Liver (tissue), 9 donors: ENCODE measurements around the gene FBXO31. TPM values are rescaled to one million over a fixed set of nuclear protein-coding genes. Genes with fewer than 3 reads are reported as not detected.

Experiments
- DNase-seq: peaks from one replicate; pipeline ENCODE4 v3.0.0-alpha.2; 2017; ENCODE audit warnings: low spot score
- H3K27ac ChIP-seq, 2 donors: one replicate each; pipeline ENCODE4 v1.7.0; 2013; ENCODE audit warnings: inconsistent platforms in 2 of 2, low read length in 2 of 2, control low read depth in 1 of 2, low read depth in 1 of 2, mild to moderate bottlenecking in 1 of 2
- H3K27me3 ChIP-seq, 4 donors: one replicate each; pipeline versions ENCODE4 v1.6.1 to v1.7.0; 2013; ENCODE audit warnings: low read length in 3 of 4, inconsistent platforms in 1 of 4, mild to moderate bottlenecking in 1 of 4, moderate library complexity in 1 of 4; ENCODE audit not compliant: control insufficient read depth in 4 of 4, insufficient read depth in 4 of 4
- H3K36me3 ChIP-seq, 4 donors: one replicate each; pipeline versions ENCODE4 v1.6.1 to v1.7.0; 2013; ENCODE audit warnings: low read length in 3 of 4, mild to moderate bottlenecking in 3 of 4, low read depth in 1 of 4, moderate library complexity in 1 of 4; ENCODE audit not compliant: control insufficient read depth in 4 of 4, insufficient read depth in 3 of 4
- H3K4me1 ChIP-seq, 4 donors: one replicate each; pipeline versions ENCODE4 v1.6.1 to v1.7.0; 2013; ENCODE audit warnings: low read length in 3 of 4, mild to moderate bottlenecking in 3 of 4, moderate library complexity in 1 of 4; ENCODE audit not compliant: control insufficient read depth in 4 of 4, insufficient read depth in 4 of 4
- H3K4me3 ChIP-seq, 3 donors: one replicate each; pipeline versions ENCODE4 v1.6.1 to v1.7.0; 2013; ENCODE audit warnings: low read length in 3 of 3, control low read depth in 1 of 3, low read depth in 1 of 3, mild to moderate bottlenecking in 1 of 3
- H3K9ac ChIP-seq, 2 donors: one replicate each; pipeline ENCODE4 v1.7.0; 2013; ENCODE audit warnings: low read length in 2 of 2, mild to moderate bottlenecking in 2 of 2, moderate library complexity in 2 of 2, control low read depth in 1 of 2, low read depth in 1 of 2
- H3K9me3 ChIP-seq, 4 donors: one replicate each; pipeline versions ENCODE4 v1.6.1 to v1.7.0; 2013; ENCODE audit warnings: low read length in 3 of 4; ENCODE audit not compliant: control insufficient read depth in 4 of 4
- ATF3 ChIP-seq: IDR thresholded peaks from 2 replicates; pipeline ENCODE4 v1.6.1; 2016; ENCODE audit warnings: antibody characterized with exemption
- CTCF ChIP-seq: fragments of 150-350 bp; IDR thresholded peaks from 2 replicates; pipeline ENCODE4 v1.5.1; 2017; ENCODE audit warnings: improper control_type of control experiment, low read depth, low read length; ENCODE audit not compliant: missing input control
- EGR1 ChIP-seq, 2 donors: IDR thresholded peaks; 2 replicates each; pipeline ENCODE4 v1.6.1; 2016 to 2018; ENCODE audit warnings: antibody characterized with exemption in 2 of 2, low read depth in 2 of 2
- FOXA1 ChIP-seq: IDR thresholded peaks from 2 replicates; pipeline ENCODE4 v1.6.1; 2016; ENCODE audit warnings: antibody characterized with exemption
- FOXA2 ChIP-seq: IDR thresholded peaks from 2 replicates; pipeline ENCODE4 v1.6.1; 2016; ENCODE audit warnings: antibody characterized with exemption
- GABPA ChIP-seq, 2 donors: IDR thresholded peaks in 1 of 2; conservative IDR thresholded peaks in 1 of 2; 2 replicates each; pipeline ENCODE4 v1.6.1; 2016; ENCODE audit warnings: antibody characterized with exemption in 2 of 2, mild to moderate bottlenecking in 1 of 2, moderate library complexity in 1 of 2
- HNF4G ChIP-seq: IDR thresholded peaks from 2 replicates; pipeline ENCODE4 v1.6.1; 2016; ENCODE audit warnings: antibody characterized with exemption
- JUND ChIP-seq, 2 donors: IDR thresholded peaks; 2 replicates each; pipeline ENCODE4 v1.6.1; 2016; ENCODE audit warnings: antibody characterized with exemption in 2 of 2
- MAX ChIP-seq: IDR thresholded peaks from 2 replicates; pipeline ENCODE4 v1.6.1; 2016; ENCODE audit warnings: antibody characterized with exemption
- NR2F2 ChIP-seq: IDR thresholded peaks from 2 replicates; pipeline ENCODE4 v1.6.1; 2016; ENCODE audit warnings: antibody characterized with exemption
- TAF1 ChIP-seq: conservative IDR thresholded peaks from 2 replicates; pipeline ENCODE4 v1.6.1; 2016; ENCODE audit warnings: antibody characterized with exemption, mild to moderate bottlenecking
- YY1 ChIP-seq: IDR thresholded peaks from 2 replicates; pipeline ENCODE4 v1.6.1; 2016; ENCODE audit warnings: antibody characterized with exemption, mild to moderate bottlenecking
- WGBS: extraction: QIAGEN DNeasy Blood & Tissue Kit; methylation state at CpG from one replicate; pipeline ENCODE4 v1.1.7; 2013; 5-methylcytosine and 5-hydroxymethylcytosine counted together
- polyA plus RNA-seq, 2 donors: library from polyadenylated mRNA; stranded (reverse) in 1 of 2; unstranded in 1 of 2; fragments of 200-250 nt in 1 of 2; fragments of >200 nt in 1 of 2; fragmentation: Nextera tagmentation in 1 of 2; extraction: Ambion mirVana in 1 of 2; gene quantifications; one replicate each; pipeline versions ENCODE4 v1.2.1 to v1.2.3, GENCODE V29; 2013 to 2015
- total RNA-seq, 2 donors: library from RNA; depleted of rRNA; stranded (reverse); fragments of >200 nt; gene quantifications; one replicate each; pipeline ENCODE4 v1.2.3, GENCODE V29; 2014
- TF ChIP-seq, protein P1 (sequence below): IDR thresholded peaks from 2 replicates; pipeline ENCODE4 v1.6.1; 2016; ENCODE audit warnings: antibody characterized with exemption
- TF ChIP-seq, protein P2 (sequence below): IDR thresholded peaks from 2 replicates; pipeline ENCODE4 v1.6.1; 2016; ENCODE audit warnings: antibody characterized with exemption, mild to moderate bottlenecking
- donor health status: healthy.
- donor health status: healthy.
- donor health status: healthy.
- donor health status: healthy.
- donor health status: healthy.

The FBXO31 gene
- total and polyA plus RNA-seq, 4 donors: 13.2 to 30.3 (median 18.1) TPM

DNA sequence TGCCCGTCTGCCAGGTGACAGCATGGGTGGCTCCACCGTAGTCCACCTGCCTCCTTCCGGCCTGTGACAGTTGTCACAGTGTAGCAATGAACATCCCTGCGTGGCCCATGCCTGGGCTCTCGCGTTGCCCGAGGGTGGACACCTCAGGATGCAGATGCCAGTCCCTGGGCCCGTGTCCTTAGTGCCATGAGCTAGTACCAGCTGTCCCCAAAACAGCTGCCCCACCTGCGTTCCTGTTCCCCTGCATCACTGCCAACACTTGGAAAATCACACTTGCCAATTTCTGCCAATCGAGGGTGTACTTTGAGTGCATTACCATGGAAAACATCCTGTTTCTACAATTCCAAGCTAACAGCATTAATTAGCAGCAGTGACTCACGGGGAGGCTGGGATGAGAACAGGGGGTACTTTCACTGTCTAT lies 57.4 kb downstream of the FBXO31 start:
- WGBS: 70% methylated on average over 11 of the region's 11 CpGs
- Histone ChIP-seq H3K4me3 (no peak overlapping the region), H3K36me3 (peaks cover 11 to 30% (median 12%) of the 10 kb centered on the region in 4 donors), H3K4me1 (peaks cover 0 to 3% (median 0%) of the 10 kb centered on the region in 4 donors), H3K27ac (no peak overlapping the region), H3K9ac (no peak overlapping the region), H3K9me3 (no peaks in the 10 kb centered on the region), H3K27me3 (no peaks in the 10 kb centered on the region)
- no peak for DNase-seq
- TF ChIP-seq CTCF (no peak), YY1 (no peak), FOXA1 (no peak), NR2F2 (no peak), TAF1 (no peak), ATF3 (no peak)
- TF ChIP-seq, protein P1, sequence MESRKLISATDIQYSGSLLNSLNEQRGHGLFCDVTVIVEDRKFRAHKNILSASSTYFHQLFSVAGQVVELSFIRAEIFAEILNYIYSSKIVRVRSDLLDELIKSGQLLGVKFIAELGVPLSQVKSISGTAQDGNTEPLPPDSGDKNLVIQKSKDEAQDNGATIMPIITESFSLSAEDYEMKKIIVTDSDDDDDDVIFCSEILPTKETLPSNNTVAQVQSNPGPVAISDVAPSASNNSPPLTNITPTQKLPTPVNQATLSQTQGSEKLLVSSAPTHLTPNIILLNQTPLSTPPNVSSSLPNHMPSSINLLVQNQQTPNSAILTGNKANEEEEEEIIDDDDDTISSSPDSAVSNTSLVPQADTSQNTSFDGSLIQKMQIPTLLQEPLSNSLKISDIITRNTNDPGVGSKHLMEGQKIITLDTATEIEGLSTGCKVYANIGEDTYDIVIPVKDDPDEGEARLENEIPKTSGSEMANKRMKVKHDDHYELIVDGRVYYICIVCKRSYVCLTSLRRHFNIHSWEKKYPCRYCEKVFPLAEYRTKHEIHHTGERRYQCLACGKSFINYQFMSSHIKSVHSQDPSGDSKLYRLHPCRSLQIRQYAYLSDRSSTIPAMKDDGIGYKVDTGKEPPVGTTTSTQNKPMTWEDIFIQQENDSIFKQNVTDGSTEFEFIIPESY: no peak
- TF ChIP-seq, protein P2, sequence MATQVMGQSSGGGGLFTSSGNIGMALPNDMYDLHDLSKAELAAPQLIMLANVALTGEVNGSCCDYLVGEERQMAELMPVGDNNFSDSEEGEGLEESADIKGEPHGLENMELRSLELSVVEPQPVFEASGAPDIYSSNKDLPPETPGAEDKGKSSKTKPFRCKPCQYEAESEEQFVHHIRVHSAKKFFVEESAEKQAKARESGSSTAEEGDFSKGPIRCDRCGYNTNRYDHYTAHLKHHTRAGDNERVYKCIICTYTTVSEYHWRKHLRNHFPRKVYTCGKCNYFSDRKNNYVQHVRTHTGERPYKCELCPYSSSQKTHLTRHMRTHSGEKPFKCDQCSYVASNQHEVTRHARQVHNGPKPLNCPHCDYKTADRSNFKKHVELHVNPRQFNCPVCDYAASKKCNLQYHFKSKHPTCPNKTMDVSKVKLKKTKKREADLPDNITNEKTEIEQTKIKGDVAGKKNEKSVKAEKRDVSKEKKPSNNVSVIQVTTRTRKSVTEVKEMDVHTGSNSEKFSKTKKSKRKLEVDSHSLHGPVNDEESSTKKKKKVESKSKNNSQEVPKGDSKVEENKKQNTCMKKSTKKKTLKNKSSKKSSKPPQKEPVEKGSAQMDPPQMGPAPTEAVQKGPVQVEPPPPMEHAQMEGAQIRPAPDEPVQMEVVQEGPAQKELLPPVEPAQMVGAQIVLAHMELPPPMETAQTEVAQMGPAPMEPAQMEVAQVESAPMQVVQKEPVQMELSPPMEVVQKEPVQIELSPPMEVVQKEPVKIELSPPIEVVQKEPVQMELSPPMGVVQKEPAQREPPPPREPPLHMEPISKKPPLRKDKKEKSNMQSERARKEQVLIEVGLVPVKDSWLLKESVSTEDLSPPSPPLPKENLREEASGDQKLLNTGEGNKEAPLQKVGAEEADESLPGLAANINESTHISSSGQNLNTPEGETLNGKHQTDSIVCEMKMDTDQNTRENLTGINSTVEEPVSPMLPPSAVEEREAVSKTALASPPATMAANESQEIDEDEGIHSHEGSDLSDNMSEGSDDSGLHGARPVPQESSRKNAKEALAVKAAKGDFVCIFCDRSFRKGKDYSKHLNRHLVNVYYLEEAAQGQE: no peak

DNA sequence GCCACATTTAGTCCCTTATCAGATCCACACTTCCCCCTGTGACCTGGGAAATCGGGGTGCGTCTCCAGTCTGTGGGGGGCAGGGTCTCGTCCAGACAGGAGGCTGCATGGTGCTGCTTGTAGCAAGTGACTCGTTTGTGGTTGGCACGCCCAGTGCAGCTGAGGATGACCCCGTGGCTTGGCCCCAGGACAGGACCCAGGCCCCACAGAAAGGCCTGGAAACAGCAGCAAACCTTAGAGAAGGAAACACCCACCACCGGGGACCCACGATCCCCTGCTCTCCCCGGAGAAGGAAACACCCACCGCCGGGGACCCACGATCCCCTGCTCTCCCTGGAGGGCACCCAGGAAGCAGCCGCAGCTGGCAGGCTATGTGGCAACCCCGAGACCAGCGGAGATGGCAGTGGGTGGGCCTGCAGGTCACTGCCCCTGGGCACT lies 58.1 kb downstream of the FBXO31 start:
- DNase-seq: no peak
- TF ChIP-seq FOXA2 (no peak), EGR1 (IDR thresholded peaks at IDR 0.05; ENCODE audit: low read depth in 2 of 2) (no peak), JUND (IDR thresholded peaks at IDR 0.05) (no peak), MAX (no peak), NR2F2 (no peak), FOXA1 (no peak), CTCF (no peak), TAF1 (no peak), YY1 (no peak), GABPA (IDR thresholded peaks at IDR 0.05 in 1 of 2, conservative IDR thresholded peaks at IDR 0.05 in 1 of 2) (no peak), HNF4G (no peak)
- TF ChIP-seq, protein P2: no peak
- Histone ChIP-seq H3K4me3 (no peak overlapping the region), H3K36me3 (peaks cover 6 to 23% (median 8%) of the 10 kb centered on the region in 4 donors), H3K9me3 (no peaks in the 10 kb centered on the region), H3K27ac (no peak overlapping the region), H3K9ac (no peak overlapping the region), H3K4me1 (peaks cover 0 to 3% (median 0%) of the 10 kb centered on the region in 4 donors), H3K27me3 (no peaks in the 10 kb centered on the region)
- 75% methylated on average over 15 of the region's 15 CpGs for WGBS
